ENCODE measurements around the gene PLIN3.

- TF ChIP-seq ZNF274 (IDR thresholded peaks at IDR 0.05; ENCODE audit: low read depth, low read length) (no peak), YY1 (IDR thresholded peaks at IDR 0.05; ENCODE audit: insufficient read depth, insufficient read length) (no peak), SUZ12 (IDR thresholded peaks at IDR 0.05; ENCODE audit: extremely low read depth, insufficient read depth, insufficient read length) (no peak)
Observed at GRCh38 chr19:4859697-4860096, 7.8 kb downstream of the PLIN3 start.

All from NT2/D1 (cell line).